Esophagus squamous epithelium (tissue), 5 donors: Measurements from ENCODE around the gene ITGB2. TPM values are rescaled to one million over a fixed set of nuclear protein-coding genes. Genes with fewer than 3 reads are reported as not detected.

Experiments used
- DNase-seq: peaks from one replicate; lab custom pipeline; 2025; lab: John Stamatoyannopoulos, UW
- H3K27ac ChIP-seq, 4 donors: fragments of 200-600 bp; sonication (generic); one replicate each; pipeline ENCODE4 v1.5.1; 2016 to 2019; ENCODE audit warnings: mild to moderate bottlenecking in 1 of 4
- H3K27me3 ChIP-seq, 4 donors: fragments of 200-600 bp; sonication (generic); 1 replicate in 3 of 4; 2 replicates in 1 of 4; pipeline versions ENCODE4 v1.5.1 to v1.6.0; 2017 to 2021; ENCODE audit warnings: antibody characterized with exemption in 1 of 4
- H3K36me3 ChIP-seq, 3 donors: fragments of 200-600 bp; sonication (generic); one replicate each; pipeline ENCODE4 v1.5.1; 2016 to 2019
- H3K4me1 ChIP-seq, 3 donors: fragments of 200-600 bp; sonication (generic); one replicate each; pipeline ENCODE4 v1.5.1; 2017 to 2019
- H3K4me3 ChIP-seq, 4 donors: fragments of 200-600 bp; sonication (generic); 1 replicate in 3 of 4; 2 replicates in 1 of 4; pipeline ENCODE4 v1.5.1; 2016 to 2019; ENCODE audit warnings: mild to moderate bottlenecking in 2 of 4, moderate library complexity in 1 of 4
- H3K9me3 ChIP-seq, 3 donors: fragments of 200-600 bp; sonication (generic); one replicate each; pipeline ENCODE4 v1.5.1; 2016 to 2019
- CTCF ChIP-seq, 6 experiments: fragments of 450-650 bp in 4 of 6; fragments of 200-600 bp in 2 of 6; sonication (generic) in 2 of 6; IDR thresholded peaks; one replicate each; pipeline ENCODE4 v1.5.1; 2016 to 2019; ENCODE audit warnings: antibody characterized with exemption in 6 of 6, mild to moderate bottlenecking in 4 of 6, moderate library complexity in 4 of 6
- POLR2A ChIP-seq, 4 donors: fragments of 450-650 bp; IDR thresholded peaks; one replicate each; pipeline ENCODE4 v1.6.1; 2017; ENCODE audit warnings: antibody characterized with exemption in 4 of 4, mild to moderate bottlenecking in 4 of 4, moderate library complexity in 3 of 4
- WGBS, 2 donors: methylation state at CpG; one replicate each; pipeline ENCODE4 v1.1.5; 2018; 5-methylcytosine and 5-hydroxymethylcytosine counted together
- intact Hi-C: fragments of 100-400 bp; cut with DNase I; formaldehyde crosslinking; loops from one replicate; pipeline ENCODE4 v1.15.0; 2022
- total RNA-seq, 4 donors: library from RNA; depleted of rRNA; stranded (reverse); fragments of >200 nt; gene quantifications; one replicate each; pipeline ENCODE4 v1.1.0, GENCODE V29; 2016
- donor health status: DM: yes; HTN: yes; CAD: no.

The ITGB2 gene
- total RNA-seq, 4 donors from 2014 or later: 6.6 to 47.1 (median 18.5) TPM

- intact Hi-C loops: loop anchor here (5.0 to 10.0 kb wide), 2 partner anchors 42 to 96 kb away; no protein-coding TSS in a partner anchor
These were observed 30.3 kb downstream of the ITGB2 start for GRCh38 chr21:44890338-44890931.

GRCh38 chr21:44889625-44890337, 30.9 kb downstream of the ITGB2 start:
- peaks cover 0 to 27% (median 14%) of the 10 kb centered on the region in 3 donors for H3K4me1 ChIP-seq
- DNase-seq: no peak
- intact Hi-C loops: loop anchor here (5.0 to 10.0 kb wide), 2 partner anchors 43 to 95 kb away; no protein-coding TSS in a partner anchor
- H3K27me3 ChIP-seq: peaks cover 0 to 74% (median 0%) of the 10 kb centered on the region in 4 donors
- no peak overlapping the region for H3K27ac ChIP-seq
- H3K36me3 ChIP-seq: no peaks in the 10 kb centered on the region
- WGBS, 2 donors: 92 to 93% methylated on average over 8 to 17 of the region's 29 CpGs
- H3K4me3 ChIP-seq: no peak overlapping the region
- H3K9me3 ChIP-seq: no peaks in the 10 kb centered on the region
- TF ChIP-seq POLR2A (IDR thresholded peaks at IDR 0.05) (no peak), CTCF (IDR thresholded peaks at IDR 0.05) (no peak)

More at GRCh38 chr21:44890338-44890931, 30.3 kb downstream of the ITGB2 start:
- H3K4me3 ChIP-seq: no peak overlapping the region
- no peak for DNase-seq
- H3K4me1 ChIP-seq: peaks cover 0 to 27% (median 14%) of the 10 kb centered on the region in 3 donors
- H3K27ac ChIP-seq: no peak overlapping the region
- peaks cover 0 to 77% (median 0%) of the 10 kb centered on the region in 4 donors for H3K27me3 ChIP-seq
- no peaks in the 10 kb centered on the region for H3K36me3 ChIP-seq
- 58 to 62% methylated on average over 5 to 9 of the region's 24 CpGs for WGBS, 2 donors
- H3K9me3 ChIP-seq: no peaks in the 10 kb centered on the region
- TF ChIP-seq POLR2A (IDR thresholded peaks at IDR 0.05) (no peak), CTCF (IDR thresholded peaks at IDR 0.05) (no peak)

- no peak overlapping the region for H3K4me3 ChIP-seq
- WGBS, 2 donors: 87% methylated on average over 3 of the region's 64 CpGs; no CpG with 5 or more reads in 1 of the 2 donors
These were observed 31.8 kb downstream of the ITGB2 start for GRCh38 chr21:44888581-44889550.

More at GRCh38 chr21:44888581-44889550, 31.8 kb downstream of the ITGB2 start:
- Histone ChIP-seq H3K27me3 (peaks cover 0 to 65% (median 0%) of the 10 kb centered on the region in 4 donors), H3K27ac (no peak overlapping the region), H3K36me3 (no peaks in the 10 kb centered on the region), H3K9me3 (no peaks in the 10 kb centered on the region), H3K4me1 (peaks cover 0 to 27% (median 14%) of the 10 kb centered on the region in 3 donors)
- no peak for DNase-seq
- intact Hi-C loops: no loop called here
- no peak for TF ChIP-seq CTCF (IDR thresholded peaks at IDR 0.05)
- TF ChIP-seq POLR2A (IDR thresholded peaks at IDR 0.05): no peak
